Measurements from ENCODE around the gene DPF3. TPM values are rescaled to one million over a fixed set of nuclear protein-coding genes. Genes with fewer than 3 reads are reported as not detected.

Gene DPF3
- total RNA-seq, 2 donors from 2014 or later: 0.78 to 4.0 TPM

DNA sequence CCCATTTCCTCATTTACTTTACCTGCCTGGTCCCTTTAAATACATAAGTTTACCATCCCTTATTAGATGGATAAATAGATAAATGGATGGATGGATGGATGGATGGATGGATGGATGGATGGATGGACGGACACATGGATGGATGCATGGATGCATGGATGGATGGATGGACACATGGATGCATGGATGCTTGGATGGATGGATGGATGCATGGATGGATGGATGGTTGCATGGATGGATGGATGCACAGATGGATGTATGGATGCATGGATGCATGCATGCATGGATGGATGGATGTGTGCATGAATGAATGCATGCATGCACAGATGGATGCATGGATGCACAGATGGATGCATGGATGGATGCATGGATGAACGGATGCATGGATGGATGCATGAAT, 93.6 kb downstream of the DPF3 start:
- H3K4me3 ChIP-seq: no peak overlapping the region
- no peak for ATAC-seq
- no peak for TF ChIP-seq POLR2A (IDR thresholded peaks at IDR 0.05)
- TF ChIP-seq, protein P1, sequence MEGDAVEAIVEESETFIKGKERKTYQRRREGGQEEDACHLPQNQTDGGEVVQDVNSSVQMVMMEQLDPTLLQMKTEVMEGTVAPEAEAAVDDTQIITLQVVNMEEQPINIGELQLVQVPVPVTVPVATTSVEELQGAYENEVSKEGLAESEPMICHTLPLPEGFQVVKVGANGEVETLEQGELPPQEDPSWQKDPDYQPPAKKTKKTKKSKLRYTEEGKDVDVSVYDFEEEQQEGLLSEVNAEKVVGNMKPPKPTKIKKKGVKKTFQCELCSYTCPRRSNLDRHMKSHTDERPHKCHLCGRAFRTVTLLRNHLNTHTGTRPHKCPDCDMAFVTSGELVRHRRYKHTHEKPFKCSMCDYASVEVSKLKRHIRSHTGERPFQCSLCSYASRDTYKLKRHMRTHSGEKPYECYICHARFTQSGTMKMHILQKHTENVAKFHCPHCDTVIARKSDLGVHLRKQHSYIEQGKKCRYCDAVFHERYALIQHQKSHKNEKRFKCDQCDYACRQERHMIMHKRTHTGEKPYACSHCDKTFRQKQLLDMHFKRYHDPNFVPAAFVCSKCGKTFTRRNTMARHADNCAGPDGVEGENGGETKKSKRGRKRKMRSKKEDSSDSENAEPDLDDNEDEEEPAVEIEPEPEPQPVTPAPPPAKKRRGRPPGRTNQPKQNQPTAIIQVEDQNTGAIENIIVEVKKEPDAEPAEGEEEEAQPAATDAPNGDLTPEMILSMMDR (IDR thresholded peaks at IDR 0.05): no peak
- no peaks in the 10 kb centered on the region for H3K27me3 ChIP-seq
- no peak overlapping the region for H3K27ac ChIP-seq
- H3K9me3 ChIP-seq: no peaks in the 10 kb centered on the region
- H3K4me1 ChIP-seq: no peaks in the 10 kb centered on the region
- 88 to 92% methylated on average over 2 of the region's 2 CpGs for WGBS, 2 donors
- intact Hi-C loops (cut with DNase I): no loop called here
- H3K36me3 ChIP-seq (replicated peaks in 1 of 2; ENCODE audit: insufficient read depth in 1 of 2, low read depth in 2 of 2): no peaks in the 10 kb centered on the region
- DNase-seq: no peak

DNA sequence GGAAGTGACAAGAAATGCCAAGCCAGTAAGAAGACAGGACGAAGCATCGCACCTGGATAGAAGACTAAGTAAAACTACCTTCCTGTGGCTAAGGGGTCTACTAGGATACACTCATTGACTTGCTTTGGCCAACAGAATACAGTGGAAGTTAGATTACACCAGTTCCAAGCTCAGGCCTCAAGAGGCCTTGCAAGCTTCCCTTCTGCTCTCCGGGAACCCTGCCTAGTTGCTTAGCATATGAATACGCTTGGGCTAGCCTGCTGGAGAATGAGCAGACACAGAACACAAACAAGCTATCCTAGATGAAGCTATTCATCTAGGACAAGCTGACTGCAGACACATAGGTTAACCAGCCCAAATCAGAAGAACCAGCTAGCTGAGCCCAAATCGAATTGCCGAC, 97.0 kb downstream of the DPF3 start:
- no peak for DNase-seq
- Histone ChIP-seq H3K4me3 (no peak overlapping the region), H3K27me3 (no peaks in the 10 kb centered on the region), H3K4me1 (no peaks in the 10 kb centered on the region), H3K36me3 (replicated peaks in 1 of 2; ENCODE audit: insufficient read depth in 1 of 2, low read depth in 2 of 2) (no peaks in the 10 kb centered on the region), H3K9me3 (no peaks in the 10 kb centered on the region), H3K27ac (no peak overlapping the region)
- intact Hi-C loops (cut with DNase I): no loop called here
- no peak for TF ChIP-seq POLR2A (IDR thresholded peaks at IDR 0.05)
- TF ChIP-seq, protein P1 (IDR thresholded peaks at IDR 0.05): no peak
- WGBS, 2 donors: 89 to 97% methylated on average over 6 of the region's 6 CpGs
- ATAC-seq: no peak

DNA sequence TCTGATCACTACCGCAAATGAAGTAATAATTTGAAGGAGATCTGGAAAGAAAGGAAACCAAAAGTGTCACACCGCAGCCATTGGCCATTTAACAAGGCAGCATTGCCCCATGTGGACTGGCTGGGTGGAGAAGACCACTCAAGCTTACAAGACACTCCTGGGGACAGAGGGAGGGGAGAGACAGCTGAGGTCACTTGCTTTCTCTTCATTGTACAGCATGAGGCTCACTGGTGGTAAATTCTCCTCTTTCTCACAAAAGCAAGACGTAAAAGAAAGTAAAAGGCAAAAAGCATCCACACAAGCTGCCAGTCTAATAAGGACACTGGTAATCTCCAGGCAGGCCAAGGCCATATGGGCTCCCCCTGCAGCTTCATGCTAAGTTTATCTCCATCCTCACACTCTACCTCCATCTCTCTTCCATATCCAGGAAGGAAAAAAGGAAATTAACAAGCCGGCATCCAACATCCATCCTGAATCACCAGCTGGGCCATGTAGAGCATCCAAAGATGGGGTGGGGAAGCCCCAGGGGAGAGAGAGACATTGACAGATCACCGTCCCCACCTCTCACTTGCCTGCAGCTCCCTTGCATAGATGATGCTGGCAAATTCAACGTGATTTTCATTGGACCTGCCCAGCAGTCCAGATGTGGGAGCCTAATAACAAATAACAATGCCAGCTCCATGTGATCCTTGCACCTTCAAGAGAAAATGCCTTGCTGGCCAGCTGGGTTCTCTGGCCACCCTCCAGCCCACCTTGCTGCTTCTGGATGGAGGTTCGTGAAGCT, 100.6 kb downstream of the DPF3 start:
- Histone ChIP-seq H3K27ac (no peak overlapping the region), H3K4me1 (no peaks in the 10 kb centered on the region), H3K27me3 (no peaks in the 10 kb centered on the region), H3K4me3 (no peak overlapping the region), H3K36me3 (replicated peaks in 1 of 2; ENCODE audit: insufficient read depth in 1 of 2, low read depth in 2 of 2) (no peaks in the 10 kb centered on the region), H3K9me3 (no peaks in the 10 kb centered on the region)
- WGBS, 2 donors: 82 to 84% methylated on average over 6 to 7 of the region's 7 CpGs
- intact Hi-C loops (cut with DNase I): no loop called here
- DNase-seq (no peak), ATAC-seq (no peak)
- TF ChIP-seq POLR2A (IDR thresholded peaks at IDR 0.05): no peak
- TF ChIP-seq, protein P1 (IDR thresholded peaks at IDR 0.05): no peak

DNA sequence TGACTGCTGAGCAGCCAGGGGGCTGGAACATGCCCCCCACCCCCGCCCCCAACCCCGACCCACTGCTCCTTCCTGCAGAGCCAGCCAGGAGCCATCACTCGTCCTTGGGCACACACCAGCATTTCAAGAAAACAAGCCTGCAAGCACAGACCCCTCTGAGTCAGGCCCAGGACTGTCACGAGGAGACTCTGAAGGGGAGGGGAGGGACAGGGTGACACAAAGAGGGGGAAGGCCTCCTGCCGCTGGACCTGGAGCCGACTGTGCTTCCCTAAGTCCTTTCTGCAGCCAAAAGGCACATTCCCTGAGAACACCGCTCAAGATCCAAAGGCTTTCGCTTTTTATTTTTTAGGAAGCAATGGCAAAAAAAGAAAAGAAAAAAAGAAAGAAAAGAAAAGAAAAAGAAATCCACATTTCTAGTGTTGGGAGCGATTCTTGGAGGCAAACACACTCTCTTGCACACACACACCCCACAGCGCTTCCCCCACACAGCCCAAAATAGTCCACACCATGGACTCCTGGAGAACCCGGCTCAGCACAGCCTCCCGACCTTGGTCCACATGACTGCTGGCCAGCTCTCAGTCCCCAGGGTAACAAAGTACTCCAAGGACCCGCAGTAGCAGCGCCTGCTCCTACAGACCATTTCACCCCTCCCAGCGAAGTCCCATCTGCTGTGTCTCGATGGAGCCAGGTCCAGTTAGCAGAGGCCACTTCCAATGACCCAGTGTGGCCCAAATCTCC, 101.7 kb downstream of the DPF3 start:
- Histone ChIP-seq H3K27me3 (no peaks in the 10 kb centered on the region), H3K36me3 (replicated peaks in 1 of 2; ENCODE audit: insufficient read depth in 1 of 2, low read depth in 2 of 2) (no peaks in the 10 kb centered on the region), H3K4me1 (no peaks in the 10 kb centered on the region), H3K4me3 (no peak overlapping the region), H3K27ac (no peak overlapping the region), H3K9me3 (no peaks in the 10 kb centered on the region)
- 70 to 71% methylated on average over 14 to 16 of the region's 16 CpGs for WGBS, 2 donors
- ATAC-seq: no peak
- TF ChIP-seq POLR2A (IDR thresholded peaks at IDR 0.05): no peak
- TF ChIP-seq, protein P1 (IDR thresholded peaks at IDR 0.05): no peak
- DNase-seq: peak in 3 of 4 donors; percentile 4 to 16 (median 14)
- intact Hi-C loops (cut with DNase I): no loop called here
